ENCODE results near the gene OSBPL10. TPM values are rescaled to one million over a fixed set of nuclear protein-coding genes. Genes with fewer than 3 reads are reported as not detected.

OSBPL10 gene
- total and polyA plus RNA-seq, 7 donors = 2.3 to 77.7 (median 8.5) TPM

DNA sequence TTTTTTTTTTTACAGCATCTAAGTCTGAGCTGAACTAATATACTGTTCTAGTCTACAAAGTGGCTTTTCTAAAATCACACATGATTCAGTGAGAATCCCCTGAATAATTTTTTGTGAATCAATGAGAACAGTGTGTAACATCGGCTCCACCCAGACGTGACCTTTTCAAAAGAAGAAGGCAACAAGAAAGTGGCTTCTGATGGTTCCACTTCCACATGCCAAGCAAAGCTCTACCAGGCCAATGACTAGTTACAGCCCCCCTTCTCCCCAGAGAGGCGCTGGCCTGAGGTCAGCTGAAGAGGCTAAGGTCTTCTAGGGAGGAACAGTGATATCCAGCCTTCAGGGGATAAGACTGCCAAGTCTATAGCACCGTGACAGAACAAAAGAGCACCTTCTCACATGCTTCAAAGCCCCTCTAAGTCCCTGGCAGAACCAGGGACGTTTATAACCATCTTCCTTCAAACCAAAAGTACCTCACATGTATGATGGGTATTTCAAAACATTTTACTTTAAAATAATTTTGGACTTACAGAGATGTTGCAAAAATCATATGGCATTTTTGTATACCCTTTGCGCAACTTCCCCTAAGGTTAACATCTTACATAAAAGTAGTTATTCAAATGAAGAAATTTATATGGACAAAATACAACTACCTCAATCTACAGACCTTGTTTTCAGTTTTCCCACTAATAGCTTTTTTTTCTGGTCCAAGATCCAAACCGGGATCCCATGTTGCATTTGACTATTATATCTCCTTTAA, 177.9 kb downstream of the OSBPL10 start:
- DNase-seq = no peak
- H3K27me3 ChIP-seq = no peaks in the 10 kb centered on the region
- WGBS, 2 donors = 80 to 93% methylated on average over 7 of the region's 7 CpGs
- H3K4me1 ChIP-seq = no peaks in the 10 kb centered on the region
- no peak overlapping the region for H3K27ac ChIP-seq
- no peaks in the 10 kb centered on the region for H3K36me3 ChIP-seq
- no peaks in the 10 kb centered on the region for H3K9me3 ChIP-seq
- TF ChIP-seq EP300 (IDR thresholded peaks at IDR 0.05) (no peak), POLR2A (IDR thresholded peaks at IDR 0.05) (no peak), POLR2AphosphoS5 (IDR thresholded peaks at IDR 0.05) (no peak)
- TF ChIP-seq, protein P1, sequence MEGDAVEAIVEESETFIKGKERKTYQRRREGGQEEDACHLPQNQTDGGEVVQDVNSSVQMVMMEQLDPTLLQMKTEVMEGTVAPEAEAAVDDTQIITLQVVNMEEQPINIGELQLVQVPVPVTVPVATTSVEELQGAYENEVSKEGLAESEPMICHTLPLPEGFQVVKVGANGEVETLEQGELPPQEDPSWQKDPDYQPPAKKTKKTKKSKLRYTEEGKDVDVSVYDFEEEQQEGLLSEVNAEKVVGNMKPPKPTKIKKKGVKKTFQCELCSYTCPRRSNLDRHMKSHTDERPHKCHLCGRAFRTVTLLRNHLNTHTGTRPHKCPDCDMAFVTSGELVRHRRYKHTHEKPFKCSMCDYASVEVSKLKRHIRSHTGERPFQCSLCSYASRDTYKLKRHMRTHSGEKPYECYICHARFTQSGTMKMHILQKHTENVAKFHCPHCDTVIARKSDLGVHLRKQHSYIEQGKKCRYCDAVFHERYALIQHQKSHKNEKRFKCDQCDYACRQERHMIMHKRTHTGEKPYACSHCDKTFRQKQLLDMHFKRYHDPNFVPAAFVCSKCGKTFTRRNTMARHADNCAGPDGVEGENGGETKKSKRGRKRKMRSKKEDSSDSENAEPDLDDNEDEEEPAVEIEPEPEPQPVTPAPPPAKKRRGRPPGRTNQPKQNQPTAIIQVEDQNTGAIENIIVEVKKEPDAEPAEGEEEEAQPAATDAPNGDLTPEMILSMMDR (IDR thresholded peaks at IDR 0.05) = no peak
- intact Hi-C loops (cut with DNase I) = no loop called here
- no peak overlapping the region for H3K4me3 ChIP-seq

GRCh38 chr3:31800436-31800835, 180.6 kb downstream of the OSBPL10 start:
- no peak for DNase-seq
- no peak for TF ChIP-seq POLR2A (IDR thresholded peaks at IDR 0.05)
- TF ChIP-seq, protein P1 (IDR thresholded peaks at IDR 0.05) = no peak
- TF ChIP-seq POLR2AphosphoS5 (IDR thresholded peaks at IDR 0.05) = no peak
- TF ChIP-seq EP300 (IDR thresholded peaks at IDR 0.05) = no peak
- 96% methylated on average over 4 of the region's 4 CpGs for WGBS, 2 donors
- H3K9me3 ChIP-seq = no peaks in the 10 kb centered on the region
- no peaks in the 10 kb centered on the region for H3K27me3 ChIP-seq
- H3K4me3 ChIP-seq = no peak overlapping the region
- no peaks in the 10 kb centered on the region for H3K4me1 ChIP-seq
- no peak overlapping the region for H3K27ac ChIP-seq
- intact Hi-C loops (cut with DNase I) = no loop called here
- no peaks in the 10 kb centered on the region for H3K36me3 ChIP-seq

GRCh38 chr3:31798840-31799239, 182.2 kb downstream of the OSBPL10 start:
- H3K27ac ChIP-seq = no peak overlapping the region
- DNase-seq = no peak
- WGBS, 2 donors = 96 to 98% methylated on average over 4 of the region's 4 CpGs
- intact Hi-C loops (cut with DNase I) = no loop called here
- TF ChIP-seq POLR2A (IDR thresholded peaks at IDR 0.05) = no peak
- no peak for TF ChIP-seq EP300 (IDR thresholded peaks at IDR 0.05)
- TF ChIP-seq, protein P1 (IDR thresholded peaks at IDR 0.05) = no peak
- TF ChIP-seq POLR2AphosphoS5 (IDR thresholded peaks at IDR 0.05) = no peak
- H3K9me3 ChIP-seq = no peaks in the 10 kb centered on the region
- no peaks in the 10 kb centered on the region for H3K36me3 ChIP-seq
- no peaks in the 10 kb centered on the region for H3K27me3 ChIP-seq
- H3K4me1 ChIP-seq = no peaks in the 10 kb centered on the region
- no peak overlapping the region for H3K4me3 ChIP-seq

GRCh38 chr3:31793821-31794220, 187.2 kb downstream of the OSBPL10 start:
- Histone ChIP-seq H3K36me3 (no peaks in the 10 kb centered on the region), H3K27me3 (no peaks in the 10 kb centered on the region), H3K4me1 (peaks cover 0 to 7% (median 3%) of the 10 kb centered on the region in 4 donors), H3K9me3 (no peaks in the 10 kb centered on the region), H3K4me3 (no peak overlapping the region), H3K27ac (no peak overlapping the region)
- intact Hi-C loops (cut with DNase I) = no loop called here
- 90 to 95% methylated on average over 4 of the region's 4 CpGs for WGBS, 2 donors
- TF ChIP-seq POLR2AphosphoS5 (IDR thresholded peaks at IDR 0.05) = no peak
- no peak for TF ChIP-seq POLR2A (IDR thresholded peaks at IDR 0.05)
- TF ChIP-seq EP300 (IDR thresholded peaks at IDR 0.05) = no peak
- TF ChIP-seq, protein P1 (IDR thresholded peaks at IDR 0.05) = no peak
- no peak for DNase-seq

- 83 to 93% methylated on average over 2 of the region's 2 CpGs for WGBS, 2 donors
- Histone ChIP-seq H3K4me3 (no peak overlapping the region), H3K27ac (no peak overlapping the region), H3K27me3 (no peaks in the 10 kb centered on the region), H3K36me3 (no peaks in the 10 kb centered on the region), H3K9me3 (no peaks in the 10 kb centered on the region), H3K4me1 (peaks cover 0 to 7% (median 3%) of the 10 kb centered on the region in 4 donors)
- TF ChIP-seq, protein P1 (IDR thresholded peaks at IDR 0.05) = no peak
- TF ChIP-seq EP300 (IDR thresholded peaks at IDR 0.05) (no peak), POLR2AphosphoS5 (IDR thresholded peaks at IDR 0.05) (no peak), POLR2A (IDR thresholded peaks at IDR 0.05) (no peak)
- intact Hi-C loops (cut with DNase I) = no loop called here
- no peak for DNase-seq
These were observed 190.0 kb downstream of the OSBPL10 start for GRCh38 chr3:31791090-31791430.
